ENCODE results near the gene UBE2O. TPM values are rescaled to one million over a fixed set of nuclear protein-coding genes. Genes with fewer than 3 reads are reported as not detected.

Gene UBE2O
- polyA plus RNA-seq, 5 donors: 21.0 to 28.6 (median 22.3) TPM

DNA sequence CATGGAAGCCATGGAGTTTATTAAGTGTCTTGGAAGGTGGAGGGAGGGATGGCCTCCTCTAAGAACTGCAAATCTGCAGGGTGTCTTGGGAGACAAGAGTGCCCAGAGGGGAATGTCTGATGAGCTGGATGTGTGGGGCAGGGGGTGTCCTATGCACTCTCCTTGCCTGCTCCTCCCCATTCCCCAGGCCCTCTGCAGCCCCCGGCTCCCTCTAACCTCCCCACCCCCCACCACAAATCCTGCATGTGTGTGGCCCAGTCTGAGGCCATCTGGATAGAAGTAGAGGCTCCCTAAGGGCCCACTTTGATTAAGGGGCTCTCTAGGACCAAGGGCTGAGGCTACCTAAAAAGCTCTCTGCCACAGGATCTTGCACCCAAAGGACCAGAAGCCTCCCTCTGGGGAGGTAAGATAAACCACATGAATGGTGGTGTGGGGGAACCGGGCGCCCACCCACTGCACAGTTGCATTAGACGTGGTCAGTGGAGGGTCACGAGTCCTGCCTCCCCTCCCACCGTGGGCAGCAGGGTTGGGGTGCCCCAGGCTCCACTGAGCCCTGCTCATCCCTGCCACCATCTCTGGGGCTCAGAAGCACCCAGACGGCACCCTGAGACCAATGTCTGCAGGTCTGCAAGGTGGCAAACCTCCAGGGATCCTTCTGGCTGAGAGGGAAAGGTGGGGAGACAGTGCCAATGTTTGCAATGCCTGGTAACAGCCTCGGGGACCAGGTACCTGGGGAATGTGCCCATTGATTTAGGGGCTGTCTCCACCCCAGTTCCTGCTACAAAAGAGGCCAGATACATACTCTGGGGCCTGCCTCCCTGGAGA is 15.1 kb upstream of the UBE2O start:
- DNase-seq: no peak

DNA sequence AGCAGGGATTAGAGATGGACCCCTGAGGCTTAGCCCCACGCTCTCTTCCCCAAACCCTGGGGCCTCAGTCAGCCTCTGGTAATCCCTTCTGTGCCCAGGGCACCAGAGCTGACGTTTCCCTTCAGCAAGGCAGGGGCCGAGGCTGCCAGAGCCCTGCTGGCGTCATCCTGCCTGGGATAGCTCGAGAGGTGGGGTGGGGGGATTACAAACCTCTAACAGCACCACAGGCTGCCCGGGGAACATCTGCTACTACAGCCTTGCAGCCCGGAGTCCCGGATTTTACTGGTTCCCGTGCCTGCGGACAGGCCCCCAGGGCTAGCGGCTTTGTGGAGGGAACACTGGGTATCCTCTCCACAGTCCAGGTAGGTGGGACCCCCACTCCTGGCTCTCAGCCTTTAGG is 14.4 kb upstream of the UBE2O start, which contains the start of gene AANAT:
TSS of gene AANAT (plus strand) at position 238 of the 400 bp plus-strand sequence. CDS start 1,144 bp downstream, outside the sequence.
- DNase-seq: no peak

DNA sequence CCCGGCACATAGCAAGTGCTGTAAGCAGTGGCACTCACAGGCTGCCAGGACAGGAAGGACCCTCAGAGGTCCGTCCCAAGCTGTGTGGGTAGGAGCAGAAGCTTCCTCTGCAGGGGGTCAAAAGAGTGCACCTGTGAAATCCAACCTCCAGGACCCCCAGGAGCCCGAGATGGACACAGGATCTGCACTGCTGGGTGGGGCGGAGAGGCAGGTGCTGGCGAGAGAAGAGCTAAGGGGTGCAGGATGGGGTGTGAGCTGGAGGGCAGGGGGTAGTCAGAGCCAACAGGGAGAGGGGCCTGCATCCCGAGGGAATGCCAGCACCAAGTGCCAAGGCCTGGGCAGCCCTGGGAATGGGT is 13.8 kb upstream of the UBE2O start:
- DNase-seq: no peak

DNA sequence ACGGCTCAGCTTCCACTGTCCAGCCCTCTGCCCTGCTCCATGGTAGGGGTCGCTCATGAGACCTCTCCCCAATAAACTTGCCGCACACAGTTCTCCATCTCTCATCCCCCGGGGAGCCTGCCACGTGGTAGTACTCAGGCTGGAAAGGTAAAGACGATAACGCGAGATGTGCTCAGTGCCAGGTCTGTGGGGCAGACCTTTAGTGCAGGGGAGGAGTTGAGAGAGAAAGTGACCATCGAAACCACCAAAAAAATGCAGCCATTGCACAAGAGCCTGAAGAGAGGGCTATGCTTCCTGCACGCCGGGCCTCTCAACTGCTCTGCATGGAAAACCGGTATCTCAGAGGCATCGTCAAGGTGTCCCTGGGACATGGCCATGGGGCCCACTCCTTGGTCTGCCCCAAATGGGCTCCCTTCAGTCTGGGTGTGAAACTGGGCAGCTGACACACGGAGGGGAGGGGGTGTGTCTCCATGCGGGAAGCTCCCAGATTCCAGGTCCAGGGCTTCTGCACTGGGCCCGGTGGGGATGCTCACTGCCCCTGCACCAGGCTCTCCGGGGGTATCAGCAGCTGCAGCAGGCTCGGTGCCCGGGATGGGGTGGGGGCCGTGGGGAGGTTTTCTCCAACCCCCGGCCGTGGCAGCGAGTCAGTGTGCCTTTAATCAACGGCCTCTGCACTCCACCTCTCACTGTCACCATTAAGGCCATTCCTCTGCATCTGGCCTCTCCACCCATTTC is 9.8 kb upstream of the UBE2O start:
- no peak for DNase-seq

- DNase-seq: no peak
Observed at GRCh38 chr17:76461765-76462555, 9.0 kb upstream of the UBE2O start.

- DNase-seq: no peak
Observed at GRCh38 chr17:76459674-76460073, 6.7 kb upstream of the UBE2O start.

DNA sequence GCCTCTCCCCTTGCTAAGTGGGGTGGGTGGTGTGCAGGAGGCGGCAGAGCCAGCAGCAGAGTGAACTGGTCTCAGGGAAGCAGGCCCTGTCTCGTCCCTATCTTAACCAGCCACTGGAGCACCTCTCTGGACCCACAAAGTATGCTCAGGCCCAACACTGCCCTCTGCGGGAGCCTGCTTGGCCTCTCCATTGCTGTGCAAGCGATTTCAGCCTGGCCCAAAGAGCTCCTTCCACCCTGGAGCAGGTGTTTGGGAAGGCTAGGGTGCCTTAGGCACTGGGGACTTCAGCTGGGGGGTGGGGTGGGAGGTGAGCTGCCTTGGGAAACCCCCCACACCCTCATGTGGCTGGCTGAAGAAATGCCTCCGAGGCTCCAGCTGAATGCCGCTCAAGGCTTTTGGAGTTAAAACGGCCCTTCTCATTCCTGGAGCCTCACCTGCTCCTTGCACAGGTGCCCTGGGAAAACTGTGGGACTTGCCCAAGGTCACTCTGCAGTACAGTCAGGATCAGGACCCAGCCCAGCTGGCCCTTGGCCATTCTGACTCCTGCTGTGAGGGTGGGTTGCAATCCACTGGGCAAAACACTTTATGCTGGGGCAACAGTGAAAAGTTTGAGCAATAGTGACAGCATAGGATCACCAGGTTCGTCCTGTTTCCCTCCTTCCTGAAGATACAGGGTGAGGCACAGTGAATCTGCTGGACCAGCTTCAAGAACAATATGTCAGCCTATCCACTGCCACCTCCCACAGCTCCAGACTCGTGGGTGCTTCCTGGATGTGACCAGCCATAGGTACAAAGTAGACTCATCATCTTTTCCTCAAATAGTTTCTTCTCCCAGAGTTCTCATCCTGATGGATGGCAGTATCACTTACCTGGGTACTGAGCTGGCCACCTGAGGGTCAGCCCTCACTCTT is 5.9 kb upstream of the UBE2O start:
- DNase-seq: no peak

- no peak for DNase-seq
Observed at GRCh38 chr17:76453431-76453743, 435 bp upstream of the UBE2O start.

DNA sequence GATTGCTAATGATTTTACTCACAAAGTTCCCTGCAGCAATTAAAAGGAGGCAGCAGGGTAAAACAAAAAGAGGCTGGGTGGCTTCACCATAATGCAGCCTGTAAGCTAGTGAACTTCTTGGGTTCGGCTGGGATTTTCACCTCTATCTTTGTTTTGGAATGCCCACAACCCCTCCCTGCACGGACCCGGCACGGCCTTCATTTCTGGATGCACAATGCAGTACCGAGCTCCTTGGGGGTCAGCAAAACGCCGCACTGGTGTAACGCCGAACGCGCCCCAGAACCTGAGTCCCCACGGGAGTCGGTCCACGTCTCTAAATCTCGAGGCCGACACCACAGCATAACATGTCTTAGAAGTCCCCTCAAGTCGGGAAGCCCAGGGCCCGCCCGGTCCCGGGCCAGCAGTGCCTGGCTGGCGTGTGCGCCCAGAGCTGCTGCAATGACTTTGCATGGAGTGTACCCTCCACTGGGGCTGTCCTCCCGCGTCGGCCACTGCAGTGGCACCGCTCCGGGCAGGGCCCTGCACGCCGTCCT is 759 bp downstream of the UBE2O start:
- DNase-seq: no peak

DNA sequence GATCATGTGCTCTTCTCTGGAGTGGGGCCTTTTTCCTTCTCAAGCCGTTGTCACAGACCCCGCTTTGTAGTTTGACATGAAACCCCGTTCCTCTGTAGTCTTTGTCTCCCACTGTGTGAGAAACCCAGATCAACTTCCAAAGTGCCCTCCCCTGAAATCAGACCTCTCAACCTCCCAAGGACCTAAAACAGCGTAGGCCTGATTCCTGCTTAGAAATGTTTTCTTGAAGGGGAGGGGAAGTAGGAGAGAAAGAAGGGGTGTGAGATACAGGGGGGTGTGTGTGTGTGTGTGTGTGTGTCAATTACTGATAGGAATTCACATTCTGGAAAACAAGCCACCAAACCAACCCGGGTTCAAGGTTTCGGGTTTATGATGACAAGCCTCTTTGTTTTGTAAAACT is 1.4 kb downstream of the UBE2O start:
- DNase-seq: no peak

DNA sequence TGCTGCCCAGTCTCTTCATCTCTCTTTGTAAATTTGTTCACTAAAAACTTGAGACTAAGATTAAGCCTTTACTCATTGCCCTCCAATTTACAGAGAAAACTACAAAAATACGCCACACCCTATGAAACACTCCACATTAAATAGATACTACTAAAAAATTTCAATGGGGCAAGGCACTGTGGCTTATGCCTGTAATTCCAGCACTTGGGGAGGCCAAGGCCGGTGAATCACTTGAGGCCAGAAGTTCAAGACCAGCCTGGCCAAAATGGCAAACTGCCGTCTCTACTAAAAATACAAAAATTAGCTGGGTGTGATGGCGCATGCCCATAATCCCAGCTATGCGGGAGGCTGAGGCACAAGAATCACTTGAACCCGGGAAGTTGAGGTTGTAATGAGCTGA is 3.8 kb downstream of the UBE2O start:
- no peak for DNase-seq

DNA sequence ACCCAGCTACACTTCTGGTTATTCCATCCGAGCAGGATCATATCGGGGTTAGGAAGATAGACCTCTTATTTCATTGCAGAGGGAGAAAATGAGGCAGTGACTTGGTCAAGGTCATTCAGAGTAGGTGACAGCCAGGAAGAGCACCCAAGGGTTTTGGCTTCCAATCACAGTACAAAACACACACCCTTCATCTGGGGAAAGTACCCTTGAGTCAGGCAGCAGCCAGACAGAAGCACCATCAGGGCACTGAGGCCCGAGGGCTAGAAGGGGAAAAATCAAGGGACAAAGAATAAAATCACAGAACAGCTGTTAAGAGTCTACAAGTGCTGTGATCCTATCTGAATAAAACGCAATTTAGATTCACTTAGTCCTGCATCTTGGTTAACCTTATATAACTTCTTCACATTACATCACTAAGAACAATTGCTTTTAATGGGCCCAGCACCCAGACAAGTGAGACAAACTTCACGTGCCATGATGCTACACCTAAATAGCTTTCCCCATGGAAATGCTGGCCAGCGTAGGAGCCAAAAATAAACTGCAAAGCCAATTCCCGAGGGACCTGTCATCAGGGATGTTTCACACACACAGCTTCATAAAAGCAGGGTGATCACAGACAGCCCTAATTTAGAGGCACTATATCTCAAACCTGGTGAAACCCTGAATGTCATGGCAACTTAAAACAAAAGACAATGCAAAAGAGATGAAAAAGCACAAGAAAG is 4.9 kb downstream of the UBE2O start:
- DNase-seq: no peak

- DNase-seq: no peak
Observed at GRCh38 chr17:76446449-76447231, 6.3 kb downstream of the UBE2O start.

DNA sequence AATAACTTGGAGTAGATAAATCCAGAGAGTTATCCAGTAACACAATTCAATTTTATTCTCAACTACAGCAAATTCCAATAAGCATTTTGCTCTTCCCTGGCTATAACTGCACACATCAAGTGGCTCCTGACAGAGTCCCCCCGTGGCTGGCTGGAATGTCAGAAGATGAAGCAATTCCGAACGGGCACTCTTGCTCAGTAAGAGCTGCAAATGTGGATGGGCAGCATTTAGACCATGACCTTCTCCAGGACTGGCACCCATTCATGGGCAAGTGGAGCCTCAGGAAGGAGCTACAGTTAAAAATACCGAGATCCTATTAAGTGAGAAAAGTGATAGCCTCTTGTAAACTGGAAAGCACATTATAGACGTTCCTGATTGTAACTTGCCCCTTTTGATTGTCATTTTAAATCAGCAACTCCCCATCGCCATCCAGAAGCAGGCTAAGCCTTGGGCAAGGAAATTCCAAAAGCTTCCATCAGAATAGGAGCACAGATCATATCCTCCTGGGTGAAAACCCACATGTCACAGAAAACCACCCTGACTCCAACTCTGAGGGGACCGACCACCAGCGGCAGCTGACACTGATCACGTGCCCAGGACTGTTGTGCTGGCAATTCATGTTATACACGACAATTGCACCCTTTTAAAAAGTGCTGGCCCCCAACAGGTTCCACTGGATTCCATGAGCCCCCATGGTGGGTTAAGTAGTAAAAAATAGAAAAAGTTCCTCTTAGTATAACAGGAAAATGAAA is 7.1 kb downstream of the UBE2O start:
- DNase-seq: no peak

- DNase-seq: no peak
Observed at GRCh38 chr17:76444518-76445311, 8.2 kb downstream of the UBE2O start.

DNA sequence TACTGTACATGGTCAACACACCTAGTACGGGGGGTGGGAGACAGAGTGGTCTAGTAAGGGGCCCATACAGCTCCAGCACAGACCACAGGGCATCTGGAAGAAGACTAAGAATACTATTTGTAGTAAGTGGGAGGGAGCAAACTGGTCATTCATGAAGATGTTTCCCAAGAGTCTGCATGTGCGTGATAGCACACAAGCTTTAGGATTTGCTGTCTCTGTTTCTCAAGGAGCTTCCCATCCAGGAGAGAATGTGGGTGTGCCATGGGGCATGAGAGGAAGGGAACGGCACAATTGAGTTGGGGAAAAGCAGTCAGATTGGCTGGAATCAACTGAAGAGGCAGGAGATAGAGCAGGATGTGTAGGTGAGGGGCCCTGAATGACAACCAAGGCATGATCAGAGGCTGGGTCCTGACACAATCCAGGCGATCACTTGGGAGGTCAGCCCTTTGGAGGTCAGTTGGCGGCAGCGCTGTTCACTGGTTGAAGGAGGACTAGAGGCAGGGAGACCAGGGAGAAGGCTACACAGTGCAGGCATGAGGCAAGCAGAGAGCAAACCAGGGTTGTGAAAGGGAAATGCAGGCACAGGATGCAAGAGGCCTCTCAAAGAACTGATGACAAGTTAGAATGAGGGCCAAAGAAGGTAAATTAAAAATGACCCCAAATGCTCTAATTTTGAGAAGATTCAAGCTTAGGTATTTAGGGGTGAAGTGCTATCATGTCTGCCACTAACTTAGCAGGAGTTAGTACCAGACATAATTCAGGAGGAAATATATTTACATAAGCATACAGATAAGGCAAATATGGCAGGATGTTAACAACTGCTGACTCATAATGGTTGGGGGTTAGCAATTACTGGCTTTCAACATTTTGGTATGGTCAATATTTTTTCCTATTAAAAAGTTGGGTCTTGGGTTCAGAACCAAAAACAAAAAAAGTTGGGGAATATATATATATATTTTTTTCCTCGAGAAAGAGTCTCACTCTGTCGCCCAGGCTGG is 10.3 kb downstream of the UBE2O start:
- DNase-seq: no peak
